A673 (cell line): ENCODE results near the gene CD93. TPM values are rescaled to one million over a fixed set of nuclear protein-coding genes. Genes with fewer than 3 reads are reported as not detected.

Experiments used
- BruUV-seq: library from RNA; stranded (reverse); fragments of 400-500 nt; replicated peaks from 2 replicates; lab custom pipeline; 2021; lab: Mats Ljungman, UMichigan
- CTCF ChIA-PET: fragments of 300-600 bp; sonication (Branson Sonifier 250); formaldehyde crosslinking; loops from one replicate; lab custom pipeline; 2022; ENCODE audit warnings: antibody characterized with exemption; lab: Charles Lee
- POLR2A ChIA-PET: fragments of 300-600 bp; sonication (Branson Sonifier 250); formaldehyde crosslinking; loops from one replicate; lab custom pipeline; 2022; ENCODE audit warnings: antibody characterized with exemption; ENCODE audit not compliant: low non-redundant PET; lab: Charles Lee
- DNase-seq: peaks from one replicate; pipeline ENCODE4 v3.0.0-alpha.2; 2015; ENCODE audit warnings: low spot score
- H3K27ac ChIP-seq: fragments of 200-600 bp; sonication (generic); 2 replicates; pipeline ENCODE4 v1.5.1; 2016; ENCODE audit warnings: mixed run types, low read depth, mild to moderate bottlenecking, mixed read lengths, antibody characterized with exemption, low read length; ENCODE audit not compliant: poor library complexity, severe bottlenecking
- H3K27me3 ChIP-seq: fragments of 200-600 bp; sonication (generic); replicated peaks from 2 replicates; pipeline ENCODE4 v1.6.1; 2017; ENCODE audit warnings: mixed run types, low read depth, mild to moderate bottlenecking, mixed read lengths, antibody characterized with exemption, low read length; ENCODE audit not compliant: insufficient read depth, poor library complexity
- H3K36me3 ChIP-seq: fragments of 200-600 bp; sonication (generic); 2 replicates; pipeline ENCODE4 v1.6.1; 2016; ENCODE audit warnings: mixed run types, mild to moderate bottlenecking, mixed read lengths, antibody characterized with exemption, low read length; ENCODE audit not compliant: insufficient read depth, poor library complexity, severe bottlenecking
- H3K4me1 ChIP-seq: fragments of 200-600 bp; sonication (generic); 2 replicates; pipeline ENCODE4 v1.6.1; 2017; ENCODE audit warnings: mixed run types, mild to moderate bottlenecking, mixed read lengths, antibody characterized with exemption, low read length; ENCODE audit not compliant: insufficient read depth, poor library complexity, severe bottlenecking
- H3K4me3 ChIP-seq: fragments of 200-600 bp; sonication (generic); 2 replicates; pipeline ENCODE4 v1.5.1; 2016; ENCODE audit warnings: low read depth, mixed run types, mild to moderate bottlenecking, mixed read lengths, low read length; ENCODE audit not compliant: poor library complexity, severe bottlenecking
- H3K9me3 ChIP-seq: fragments of 200-600 bp; sonication (generic); 2 replicates; pipeline ENCODE4 v1.6.1; 2016; ENCODE audit warnings: mixed run types, low read depth, mild to moderate bottlenecking, mixed read lengths, antibody characterized with exemption, low read length; ENCODE audit not compliant: poor library complexity, severe bottlenecking
- CTCF ChIP-seq: fragments of 300-800, 200-600 bp; sonication (generic); conservative IDR thresholded peaks from 2 replicates; pipeline ENCODE4 v1.5.1; 2017; ENCODE audit warnings: low read depth, mild to moderate bottlenecking, antibody characterized with exemption, low read length, moderate library complexity, mixed read lengths
- EZH2 ChIP-seq: fragments of 200-600 bp; sonication (generic); IDR thresholded peaks from 2 replicates; pipeline ENCODE4 v1.6.1; 2017; ENCODE audit warnings: borderline replicate concordance, low read depth, mild to moderate bottlenecking, mixed read lengths, antibody characterized with exemption, low read length; ENCODE audit not compliant: poor library complexity, severe bottlenecking
- intact Hi-C: fragments of 100-400 bp; cut with micrococcal nuclease; formaldehyde crosslinking; loops from one replicate; pipeline ENCODE4 v1.10.0; 2022; ENCODE audit not compliant: unreplicated experiment
- total RNA-seq: library from RNA; stranded (reverse); gene quantifications from 2 replicates; pipeline ENCODE4 v1.2.3, GENCODE V29; 2021

Gene CD93
- total RNA-seq, 1 experiment from 2014 or later: 0.06 TPM

- DNase-seq: no peak
- CTCF ChIA-PET: no interaction called here
- BruUV-seq: no TSS peak
Measured at GRCh38 chr20:23114448-23115082, 28.4 kb upstream of the CD93 start.

DNA sequence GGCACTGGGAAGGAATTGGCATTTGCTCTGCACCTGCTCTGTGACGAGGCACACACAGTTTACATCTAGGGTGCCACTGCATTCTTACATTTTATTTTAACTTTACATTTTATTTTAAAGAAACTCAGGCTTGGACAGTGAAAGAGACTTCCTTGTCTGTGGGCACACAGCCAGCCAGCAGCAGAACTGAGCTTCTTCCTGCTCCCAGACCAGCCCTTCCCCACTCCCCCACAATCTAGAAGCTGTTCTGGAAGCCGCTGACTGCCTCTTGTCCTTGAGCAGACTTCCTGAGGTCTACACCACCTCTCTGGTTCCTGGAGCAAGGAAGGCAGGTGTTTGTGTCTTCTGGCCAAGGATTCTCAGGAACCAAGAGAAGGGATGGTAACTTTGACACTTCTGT is 27.9 kb upstream of the CD93 start:
- H3K9me3 ChIP-seq: no peaks in the 10 kb centered on the region
- DNase-seq: no peak
- ChIA-PET POLR2A (no interaction called here), CTCF (no interaction called here)
- BruUV-seq: no TSS peak
- TF ChIP-seq EZH2 (no peak), CTCF (no peak)
- no peak overlapping the region for H3K4me3 ChIP-seq
- no peaks in the 10 kb centered on the region for H3K36me3 ChIP-seq
- H3K27ac ChIP-seq: no peak overlapping the region
- no peaks in the 10 kb centered on the region for H3K4me1 ChIP-seq
- no peaks in the 10 kb centered on the region for H3K27me3 ChIP-seq
- intact Hi-C loops: no loop called here

More at GRCh38 chr20:23114448-23115082, 28.4 kb upstream of the CD93 start:
- no peaks in the 10 kb centered on the region for H3K9me3 ChIP-seq
- intact Hi-C loops: no loop called here
- peaks cover under 1% of the 10 kb centered on the region for H3K27me3 ChIP-seq
- no peaks in the 10 kb centered on the region for H3K36me3 ChIP-seq
- H3K27ac ChIP-seq: no peak overlapping the region
- H3K4me1 ChIP-seq: no peaks in the 10 kb centered on the region
- TF ChIP-seq EZH2: no peak
- TF ChIP-seq CTCF: no peak
- POLR2A ChIA-PET: no interaction called here
- no peak overlapping the region for H3K4me3 ChIP-seq

DNA sequence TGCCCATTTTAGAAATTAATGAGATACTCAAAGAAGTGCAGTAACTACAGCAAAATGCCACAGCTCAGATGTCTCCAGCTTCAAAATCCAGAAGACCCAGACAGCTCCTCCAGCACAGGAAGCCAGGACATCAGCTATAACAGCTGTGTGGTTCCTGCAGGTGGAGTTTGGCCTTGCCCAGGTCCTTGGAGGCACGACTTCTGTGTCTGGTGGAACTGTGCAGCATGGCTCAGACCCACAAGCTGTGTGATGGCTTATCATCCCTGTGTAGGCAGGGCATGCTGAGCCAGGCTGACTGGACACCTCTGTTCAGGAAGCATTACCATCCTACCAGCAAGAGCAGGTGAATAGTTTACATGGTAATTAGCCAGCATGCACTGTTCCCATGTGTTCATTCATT is 26.5 kb upstream of the CD93 start:
- Histone ChIP-seq H3K27ac (no peak overlapping the region), H3K9me3 (no peaks in the 10 kb centered on the region), H3K4me3 (no peak overlapping the region), H3K36me3 (no peaks in the 10 kb centered on the region), H3K4me1 (no peaks in the 10 kb centered on the region), H3K27me3 (no peaks in the 10 kb centered on the region)
- BruUV-seq: no TSS peak
- ChIA-PET POLR2A (no interaction called here), CTCF (no interaction called here)
- intact Hi-C loops: no loop called here
- DNase-seq: no peak
- no peak for TF ChIP-seq CTCF
- no peak for TF ChIP-seq EZH2
